Measurements from ENCODE around the gene COX17.
"Not testable (repeated sequence)": the region's sequence is repeated elsewhere in the genome, so short reads cannot be mapped to it uniquely, and the experiment has no call there.

COX17 gene

DNA sequence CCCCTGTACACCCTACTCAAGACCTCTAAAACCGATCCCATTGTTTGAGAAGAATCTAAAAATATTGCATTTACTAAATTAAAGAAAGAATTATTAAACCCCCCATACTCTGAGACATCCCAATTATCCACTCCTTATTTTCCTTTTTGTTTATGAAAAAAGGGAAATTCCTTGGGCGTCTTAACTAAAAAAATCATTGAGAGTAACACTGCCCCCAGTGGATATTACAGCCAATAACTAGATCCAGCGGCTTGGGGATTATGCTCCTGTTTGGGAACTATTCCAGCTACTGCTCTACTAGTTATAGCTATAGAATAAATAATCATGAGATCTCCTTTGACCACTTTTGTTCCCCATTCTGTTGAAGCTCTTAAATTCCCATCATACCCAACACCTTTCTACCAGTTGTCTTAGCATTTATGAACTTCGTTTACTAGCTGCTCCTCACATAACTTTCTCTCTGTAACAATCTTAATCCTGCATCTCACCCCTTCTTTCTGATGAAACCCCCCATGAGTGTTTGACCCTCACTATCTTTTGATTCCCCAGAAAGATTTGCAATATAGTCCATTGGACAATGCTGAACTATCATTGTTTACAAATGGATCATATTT, 12.9 kb upstream of the COX17 start:
- H3K4me3 ChIP-seq (ENCODE audit: low read length): no peak overlapping the region
- peak; percentile 36 for DNase-seq (ENCODE audit: low read depth)
- TF ChIP-seq, protein P1, sequence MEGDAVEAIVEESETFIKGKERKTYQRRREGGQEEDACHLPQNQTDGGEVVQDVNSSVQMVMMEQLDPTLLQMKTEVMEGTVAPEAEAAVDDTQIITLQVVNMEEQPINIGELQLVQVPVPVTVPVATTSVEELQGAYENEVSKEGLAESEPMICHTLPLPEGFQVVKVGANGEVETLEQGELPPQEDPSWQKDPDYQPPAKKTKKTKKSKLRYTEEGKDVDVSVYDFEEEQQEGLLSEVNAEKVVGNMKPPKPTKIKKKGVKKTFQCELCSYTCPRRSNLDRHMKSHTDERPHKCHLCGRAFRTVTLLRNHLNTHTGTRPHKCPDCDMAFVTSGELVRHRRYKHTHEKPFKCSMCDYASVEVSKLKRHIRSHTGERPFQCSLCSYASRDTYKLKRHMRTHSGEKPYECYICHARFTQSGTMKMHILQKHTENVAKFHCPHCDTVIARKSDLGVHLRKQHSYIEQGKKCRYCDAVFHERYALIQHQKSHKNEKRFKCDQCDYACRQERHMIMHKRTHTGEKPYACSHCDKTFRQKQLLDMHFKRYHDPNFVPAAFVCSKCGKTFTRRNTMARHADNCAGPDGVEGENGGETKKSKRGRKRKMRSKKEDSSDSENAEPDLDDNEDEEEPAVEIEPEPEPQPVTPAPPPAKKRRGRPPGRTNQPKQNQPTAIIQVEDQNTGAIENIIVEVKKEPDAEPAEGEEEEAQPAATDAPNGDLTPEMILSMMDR (conservative IDR thresholded peaks at IDR 0.05; ENCODE audit: low read length): peak; percentile 55

DNA sequence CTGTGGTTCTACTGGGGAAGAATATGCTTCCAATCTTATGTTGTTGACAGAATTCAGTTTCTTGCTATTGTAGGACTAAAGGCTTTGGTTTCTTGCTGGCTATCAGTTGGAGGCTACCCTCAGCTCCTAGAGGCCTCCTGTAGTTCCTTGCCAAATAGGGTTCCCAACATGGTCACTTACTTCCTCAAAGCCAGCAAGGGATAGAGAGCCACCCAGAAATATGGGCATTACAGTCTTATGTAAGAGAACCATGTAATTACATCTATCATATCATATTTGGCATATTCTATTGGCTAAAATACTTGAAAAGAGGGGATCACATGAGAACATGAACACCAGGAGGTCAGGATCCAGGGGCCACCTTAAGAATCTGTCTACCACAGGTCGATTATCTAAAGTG, 6.2 kb upstream of the COX17 start:
- DNase-seq (ENCODE audit: low read depth): no peak
- H3K4me3 ChIP-seq (ENCODE audit: low read length): no peak overlapping the region
- TF ChIP-seq, protein P1 (conservative IDR thresholded peaks at IDR 0.05; ENCODE audit: low read length): no peak

DNA sequence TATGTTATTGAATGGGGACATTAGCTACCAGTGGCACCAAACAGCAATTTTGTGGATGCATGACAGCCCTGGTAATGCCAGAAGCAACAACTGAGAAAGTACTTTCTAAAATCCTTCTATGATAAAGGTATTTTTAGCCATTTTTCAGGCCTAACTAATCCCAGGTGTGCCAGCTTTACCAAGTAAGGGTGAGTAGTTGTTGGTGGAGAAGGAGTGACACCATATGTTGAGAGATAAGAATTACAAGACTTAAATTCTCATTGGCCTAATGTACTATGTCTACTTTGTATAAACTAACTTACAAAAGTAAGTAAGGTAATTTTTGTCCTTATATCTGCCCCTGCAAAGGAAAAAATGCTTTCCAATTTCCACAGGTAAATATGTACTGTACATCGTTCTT, 4.1 kb upstream of the COX17 start:
- TF ChIP-seq, protein P1 (conservative IDR thresholded peaks at IDR 0.05; ENCODE audit: low read length): peak; percentile 71
- DNase-seq (ENCODE audit: low read depth): peak; percentile 65

DNA sequence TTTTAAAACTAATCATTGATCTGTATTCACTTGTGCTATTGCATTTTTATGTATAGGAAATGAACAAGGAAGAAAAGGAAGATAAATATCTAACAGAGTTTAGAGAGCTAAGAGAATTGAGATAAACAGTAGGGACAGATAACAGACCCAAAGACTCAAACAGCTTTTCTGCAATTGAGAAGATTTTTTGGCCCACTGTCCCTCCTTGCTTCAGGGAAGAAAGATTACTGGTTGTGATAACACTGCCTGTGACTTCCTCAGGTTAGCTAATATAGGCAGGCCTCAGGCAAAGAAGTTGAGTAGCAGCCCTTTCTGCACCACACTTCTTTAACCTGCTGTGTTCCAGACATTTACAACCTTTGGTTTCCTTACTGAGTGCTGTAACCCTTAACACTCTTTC, 2.7 kb upstream of the COX17 start:
- TF ChIP-seq, protein P1 (conservative IDR thresholded peaks at IDR 0.05; ENCODE audit: low read length): no peak
- no peak overlapping the region for H3K4me3 ChIP-seq (ENCODE audit: low read length)
- DNase-seq (ENCODE audit: low read depth): no peak

More for the DNA sequence above, 4.1 kb upstream of the COX17 start:
- H3K4me3 ChIP-seq (ENCODE audit: low read length): no peak overlapping the region

DNA sequence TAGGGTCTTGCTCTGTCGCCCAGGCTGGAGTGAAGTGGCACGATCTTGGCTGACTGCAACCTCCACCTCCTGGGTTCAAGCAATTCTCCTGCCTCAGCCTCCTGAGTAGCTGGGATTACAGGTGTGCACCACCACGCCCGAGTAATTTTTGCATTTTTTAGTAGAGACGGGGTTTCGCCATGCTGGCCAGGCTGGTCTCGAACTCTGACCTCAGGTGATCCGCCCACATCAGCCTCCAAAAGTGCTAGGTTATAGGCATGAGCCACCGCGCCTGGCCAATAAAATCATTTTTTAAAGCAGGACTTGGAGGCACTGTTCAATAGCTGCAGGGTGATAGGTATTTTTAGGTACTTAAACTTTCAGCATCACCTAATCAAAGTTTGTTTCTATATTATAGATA, 1.0 kb upstream of the COX17 start:
- not testable (repeated sequence) for H3K4me3 ChIP-seq (ENCODE audit: low read length); DNase-seq (ENCODE audit: low read depth)

DNA sequence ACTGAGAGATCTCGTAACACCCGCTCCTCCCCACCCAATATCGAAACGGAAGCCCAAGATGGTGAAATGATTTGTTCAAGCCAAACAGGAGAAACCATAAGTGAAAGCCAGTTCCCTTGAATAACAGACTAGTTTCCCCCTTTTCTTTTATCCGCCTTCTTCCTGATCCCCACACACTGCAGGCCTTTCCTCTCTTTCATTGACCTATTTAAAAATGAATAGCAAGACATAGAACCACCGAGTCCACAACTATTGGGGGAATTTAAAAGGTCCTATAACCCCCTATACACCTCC, 382 bp upstream of the COX17 start:
- TF ChIP-seq, protein P1 (conservative IDR thresholded peaks at IDR 0.05; ENCODE audit: low read length): no peak
- peak overlapping the region; percentile 79 for H3K4me3 ChIP-seq (ENCODE audit: low read length)
- no peak for DNase-seq (ENCODE audit: low read depth)

DNA sequence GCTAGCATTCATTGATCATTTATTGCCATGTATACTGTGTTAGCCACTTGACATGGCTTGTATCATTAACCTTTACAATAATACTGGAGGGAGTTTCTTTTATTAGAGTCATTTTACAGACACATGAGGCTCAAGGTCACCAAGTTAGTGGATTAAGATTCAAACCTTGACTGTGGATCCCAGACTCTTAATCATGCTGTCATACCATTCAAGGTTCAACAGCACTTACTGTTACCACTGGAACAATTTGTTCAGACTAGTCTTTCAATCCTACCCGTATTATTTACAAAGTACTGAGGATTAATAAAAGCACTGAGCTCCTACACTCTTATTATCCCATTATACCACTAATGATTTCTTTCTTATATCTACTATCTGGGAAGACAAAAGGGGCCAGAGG, 1.2 kb downstream of the COX17 start:
- DNase-seq (ENCODE audit: low read depth): no peak
- peak overlapping the region; percentile 79 for H3K4me3 ChIP-seq (ENCODE audit: low read length)
- TF ChIP-seq, protein P1 (conservative IDR thresholded peaks at IDR 0.05; ENCODE audit: low read length): no peak
